Left hindlimb (tissue), 1 donor: Measurements from ENCODE around the gene NKX6-2.
"Not testable (repeated sequence)": the region's sequence is repeated elsewhere in the genome, so short reads cannot be mapped to it uniquely, and the experiment has no call there.

Experiments
- DNase-seq: peaks from one replicate; pipeline ENCODE4 v3.0.0-alpha.2; 2018

Gene NKX6-2

GRCh38 chr10:132777441-132777840 lies 8.5 kb downstream of the NKX6-2 start:
- no peak for DNase-seq

- no peak for DNase-seq
These were observed 9.1 kb downstream of the NKX6-2 start for GRCh38 chr10:132776821-132777220.

DNA sequence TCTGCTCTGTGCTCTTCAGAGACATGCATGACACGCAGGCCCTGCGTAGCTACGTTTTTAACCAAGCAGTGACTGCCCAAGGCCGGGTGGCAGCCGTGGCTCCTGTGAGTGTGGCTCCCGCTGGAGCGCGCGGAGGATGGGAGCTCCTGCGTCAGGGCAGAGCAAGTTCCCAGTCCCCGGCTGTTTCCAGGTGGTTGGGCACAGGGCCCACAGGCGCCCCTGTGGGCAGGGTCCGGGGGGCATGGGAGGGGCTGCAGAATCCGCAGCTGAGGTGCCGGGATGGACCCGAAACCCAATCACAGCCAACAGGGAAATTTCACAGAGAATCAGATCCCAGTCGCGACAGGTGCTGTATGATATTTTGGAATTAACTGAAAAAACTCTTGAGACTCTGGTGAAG lies 9.8 kb downstream of the NKX6-2 start:
- DNase-seq: no peak

DNA sequence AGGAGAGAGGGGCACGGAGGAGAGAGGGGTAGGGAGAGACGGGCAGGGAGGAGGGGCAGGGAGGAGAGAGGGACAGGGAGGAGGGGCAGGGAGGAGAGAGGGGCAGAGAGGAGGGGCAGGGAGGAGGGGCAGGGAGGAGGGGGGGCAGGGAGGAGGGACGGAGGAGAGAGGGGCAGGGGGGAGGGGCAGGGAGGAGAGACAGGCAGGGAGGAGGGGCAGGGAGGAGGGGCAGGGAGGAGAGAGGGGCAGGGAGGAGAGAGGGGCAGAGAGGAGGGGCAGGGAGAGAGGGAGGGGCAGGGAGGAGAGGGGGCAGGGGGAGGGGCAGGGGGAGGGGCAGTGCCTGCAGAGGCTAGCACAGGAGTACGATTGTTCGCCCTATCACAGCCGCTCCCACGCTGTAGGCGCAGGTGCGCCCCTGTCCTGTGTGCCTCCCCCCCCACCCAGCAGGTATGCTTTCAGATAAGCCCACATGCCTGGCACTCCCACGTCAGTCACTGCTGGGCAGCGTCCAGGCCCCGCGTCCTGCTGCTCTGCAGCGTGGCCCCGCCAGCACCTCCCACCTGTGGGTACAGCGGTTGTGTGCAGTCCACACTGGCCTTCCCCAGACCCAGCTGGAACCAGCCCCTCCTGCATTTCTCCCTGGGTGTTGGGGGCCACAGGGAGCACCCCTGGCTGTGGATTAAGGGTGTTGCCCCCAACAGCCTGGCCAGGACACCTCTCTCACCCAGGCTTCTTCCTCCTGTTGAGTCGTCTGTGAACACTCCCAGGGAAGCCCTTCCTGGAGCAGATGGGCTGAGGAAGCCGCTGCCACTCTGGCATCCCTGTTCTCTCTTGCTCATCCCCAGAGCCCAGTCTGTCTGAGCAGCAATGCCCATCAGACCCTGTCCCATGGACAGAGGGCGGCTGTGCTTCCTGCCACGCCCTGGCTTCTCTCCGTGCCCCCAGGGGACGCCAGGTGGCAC lies 10.8 kb downstream of the NKX6-2 start:
- no peak for DNase-seq

DNA sequence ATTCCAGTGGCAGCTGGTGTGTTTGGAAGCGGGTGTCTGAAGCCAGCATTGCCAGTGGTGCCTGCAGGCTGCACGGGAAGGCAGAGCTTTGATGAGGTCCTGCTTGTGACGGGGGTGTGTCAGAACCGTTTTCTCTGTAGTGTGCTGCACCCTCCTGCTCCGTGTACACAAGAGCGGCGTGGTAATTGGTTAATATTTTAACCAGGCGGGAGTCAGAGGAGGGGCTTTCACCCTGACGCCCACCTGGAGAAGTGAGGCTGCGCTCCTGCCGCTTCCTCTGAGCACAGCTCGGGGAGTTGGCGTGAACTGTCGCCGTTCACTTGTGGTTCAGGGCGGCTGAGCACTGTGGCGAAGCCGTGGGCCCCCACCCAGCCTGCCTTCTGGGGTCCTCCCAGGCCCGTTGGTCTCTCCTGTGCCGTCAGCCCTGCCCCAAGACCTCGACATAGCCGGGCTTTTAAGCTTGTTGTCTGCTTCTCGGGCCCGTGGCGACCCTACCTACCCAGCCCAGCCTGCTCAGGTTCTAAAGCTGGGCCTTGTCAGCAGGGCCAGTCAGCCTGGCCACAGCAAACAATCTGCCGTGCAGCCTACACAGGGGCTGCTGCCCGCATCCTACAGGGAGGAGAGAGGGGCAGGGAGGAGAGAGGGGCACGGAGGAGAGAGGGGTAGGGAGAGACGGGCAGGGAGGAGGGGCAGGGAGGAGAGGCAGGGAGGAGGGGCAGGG lies 11.6 kb downstream of the NKX6-2 start:
- DNase-seq: no peak

DNA sequence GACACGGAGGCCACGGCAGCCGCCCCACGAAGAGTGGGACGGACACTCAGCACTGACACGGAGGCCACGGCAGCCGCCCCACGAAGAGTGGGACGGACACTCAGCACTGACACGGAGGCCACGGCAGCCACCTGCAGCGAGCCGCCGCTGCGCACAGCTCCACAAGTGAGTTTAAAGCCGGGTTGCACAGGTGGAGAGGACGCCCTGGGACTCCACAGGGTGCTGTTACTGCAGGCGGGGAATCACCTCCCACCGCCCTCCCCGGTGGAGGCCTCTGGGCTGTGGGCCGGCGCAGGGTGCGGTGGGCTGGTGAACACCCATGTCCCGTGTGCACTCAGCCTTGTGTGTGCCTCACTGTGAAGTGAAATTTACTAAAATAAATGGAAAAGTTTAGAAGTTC lies 13.1 kb downstream of the NKX6-2 start:
- DNase-seq: not testable (repeated sequence)

- DNase-seq: no peak
These were observed 15.6 kb downstream of the NKX6-2 start for GRCh38 chr10:132770061-132771021.

DNA sequence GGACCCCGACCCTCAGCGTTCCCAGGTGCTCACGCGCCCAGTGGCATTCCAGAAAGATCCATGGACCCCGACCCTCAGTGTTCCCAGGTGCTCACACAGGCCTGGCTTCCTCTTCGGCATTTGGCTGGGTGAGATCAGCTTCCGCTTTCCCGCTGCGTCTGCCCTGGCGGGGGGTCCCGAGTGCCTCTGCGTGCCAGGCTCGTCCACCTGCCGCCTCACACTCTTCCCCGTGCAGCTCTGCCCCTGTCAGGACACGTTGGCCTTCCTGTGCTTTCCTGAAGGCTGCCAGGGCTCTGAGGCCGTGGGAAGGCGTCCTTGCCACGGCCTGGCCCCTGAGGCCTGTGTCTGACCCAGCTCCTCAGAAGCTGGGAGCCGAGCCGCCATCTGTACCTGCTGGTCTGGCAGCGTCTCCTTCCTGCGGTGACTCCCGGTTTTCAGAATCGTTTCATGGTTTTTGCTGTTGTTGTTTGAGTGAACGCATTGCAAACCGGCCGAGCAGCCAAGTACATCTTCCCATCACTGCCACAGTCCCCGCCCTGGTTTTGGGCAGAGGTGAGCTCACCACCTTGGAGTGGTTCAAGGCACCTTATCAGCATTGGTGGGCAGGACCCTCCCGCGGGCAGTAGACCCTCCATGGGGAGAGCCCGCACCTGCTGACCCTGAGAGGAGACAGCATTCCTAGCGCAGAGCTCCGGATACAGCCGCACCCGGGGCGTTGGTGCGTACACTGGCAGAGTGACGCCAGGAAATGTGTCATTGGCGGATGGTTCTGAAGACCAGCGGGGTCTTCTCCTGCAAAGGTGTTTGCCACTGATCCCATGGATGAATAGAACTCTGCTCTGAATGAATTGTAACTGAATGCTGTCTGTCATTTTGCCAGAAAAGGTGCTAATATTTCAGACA lies 17.4 kb downstream of the NKX6-2 start:
- DNase-seq: no peak

- no peak for DNase-seq
These were observed 19.7 kb downstream of the NKX6-2 start for GRCh38 chr10:132766291-132766690.

DNA sequence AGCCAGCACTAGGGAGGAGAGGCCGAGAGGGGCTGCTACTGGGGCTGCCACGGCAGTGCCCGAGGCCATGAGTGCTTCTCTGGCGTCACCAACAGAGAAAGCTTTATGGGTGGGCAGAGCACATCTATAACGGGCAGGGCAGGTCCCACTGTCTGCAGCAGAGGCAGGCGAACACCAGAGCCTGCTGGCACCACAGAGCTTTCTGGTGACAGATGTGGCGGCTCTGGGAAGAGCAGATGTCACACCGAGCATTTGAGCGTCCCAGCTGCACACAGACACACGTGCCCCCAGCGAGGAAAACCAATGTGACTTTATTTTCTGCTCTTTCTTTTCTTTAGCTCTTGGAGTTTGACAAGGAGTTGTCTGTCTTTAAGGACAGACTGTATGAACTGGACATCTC lies 20.5 kb downstream of the NKX6-2 start:
- DNase-seq: no peak

GRCh38 chr10:132764108-132764507 lies 21.8 kb downstream of the NKX6-2 start:
- no peak for DNase-seq

DNA sequence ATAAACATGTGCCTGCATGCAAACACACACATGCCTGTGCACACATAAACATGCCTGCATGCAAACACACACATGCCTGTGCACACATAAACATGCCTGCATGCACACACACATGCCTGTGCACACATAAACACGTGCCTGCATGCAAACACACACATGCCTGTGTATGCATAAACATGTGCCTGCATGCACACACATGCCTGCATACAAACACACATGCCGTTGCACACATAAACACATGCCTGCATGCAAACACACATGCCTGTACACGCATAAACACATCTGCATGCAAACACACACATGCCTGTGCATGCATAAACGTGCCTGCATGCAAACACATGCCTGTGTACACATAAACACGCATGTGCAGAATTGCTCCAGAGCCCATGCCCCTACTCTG lies 22.4 kb downstream of the NKX6-2 start:
- no peak for DNase-seq

DNA sequence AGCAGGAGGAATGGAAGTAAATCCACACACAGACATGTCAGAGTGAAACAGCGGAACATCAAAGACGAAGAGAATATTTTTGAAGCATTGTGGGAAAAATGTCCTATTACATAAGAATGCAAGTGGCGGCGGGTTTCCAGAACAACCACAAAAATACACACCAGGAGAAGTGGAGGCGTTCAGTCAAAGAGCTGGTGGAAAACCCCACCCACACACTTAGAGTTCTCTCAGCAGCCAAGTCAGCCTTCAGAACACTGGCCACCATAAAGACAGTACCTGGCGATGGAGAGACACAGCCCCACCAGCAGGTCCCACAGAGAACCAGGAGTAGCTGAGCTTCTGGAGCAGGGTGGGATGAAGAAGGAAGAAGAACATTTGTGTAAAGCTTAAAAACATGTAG lies 23.7 kb downstream of the NKX6-2 start:
- DNase-seq: no peak

- DNase-seq: no peak
These were observed 24.4 kb downstream of the NKX6-2 start for GRCh38 chr10:132761395-132762060.

DNA sequence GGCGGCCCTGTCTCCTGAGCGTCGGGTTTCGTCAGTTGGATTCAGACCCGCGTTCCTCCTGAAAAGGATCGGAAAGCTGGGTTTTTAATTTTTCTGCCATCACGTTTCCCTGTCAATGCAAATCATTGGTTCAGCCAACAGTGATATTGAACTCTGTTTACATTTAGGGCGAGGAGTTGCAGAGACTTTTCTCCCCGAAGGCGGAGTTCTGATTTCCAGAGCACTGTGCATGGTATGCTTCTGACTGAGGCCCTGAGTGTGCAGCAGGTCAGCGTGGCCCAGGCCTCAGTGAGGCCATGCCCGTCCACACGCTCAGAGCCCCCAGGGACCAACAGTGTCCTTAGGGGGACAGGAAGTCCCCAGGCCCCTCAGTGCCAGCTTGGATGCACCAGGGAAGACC lies 27.1 kb downstream of the NKX6-2 start:
- no peak for DNase-seq

DNA sequence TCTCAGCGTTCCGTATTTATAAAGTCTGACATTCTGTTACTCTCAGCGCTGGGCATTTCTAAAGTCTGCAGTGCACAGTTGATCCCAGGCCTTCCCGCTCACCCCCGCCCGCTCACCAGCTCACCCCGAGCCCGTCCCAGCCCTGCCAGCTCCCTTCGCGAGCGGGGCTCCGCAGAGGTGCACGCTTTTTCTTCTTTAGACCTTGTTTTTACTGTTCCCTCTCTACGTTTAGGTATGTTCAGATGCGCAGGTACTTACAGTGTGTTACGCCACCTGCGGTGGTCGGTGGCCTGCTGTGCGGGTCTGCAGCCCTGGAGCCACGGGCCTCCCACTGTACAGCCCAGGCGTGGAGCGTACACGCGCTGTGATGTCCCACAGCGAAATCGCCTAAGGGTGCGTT lies 28.8 kb downstream of the NKX6-2 start:
- no peak for DNase-seq

DNA sequence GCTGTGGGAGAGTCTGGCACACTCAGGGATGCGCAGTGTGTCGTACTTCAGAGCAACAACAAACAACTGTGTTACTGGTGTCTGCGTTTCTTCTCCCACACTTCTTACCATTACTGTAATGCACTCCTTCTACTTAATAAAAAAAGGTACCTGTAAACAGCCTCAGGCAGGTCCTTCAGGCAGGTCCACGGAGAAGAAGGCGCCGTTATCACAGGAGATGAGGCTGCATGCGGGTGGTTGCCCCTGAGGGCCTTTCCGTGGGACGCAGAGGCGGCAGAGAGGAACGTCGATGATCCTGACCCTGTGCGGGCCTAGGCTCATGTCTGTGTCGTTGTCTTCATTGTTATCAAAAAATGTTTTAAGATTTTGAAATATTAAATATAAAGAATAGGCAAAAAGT lies 29.4 kb downstream of the NKX6-2 start:
- DNase-seq: no peak

DNA sequence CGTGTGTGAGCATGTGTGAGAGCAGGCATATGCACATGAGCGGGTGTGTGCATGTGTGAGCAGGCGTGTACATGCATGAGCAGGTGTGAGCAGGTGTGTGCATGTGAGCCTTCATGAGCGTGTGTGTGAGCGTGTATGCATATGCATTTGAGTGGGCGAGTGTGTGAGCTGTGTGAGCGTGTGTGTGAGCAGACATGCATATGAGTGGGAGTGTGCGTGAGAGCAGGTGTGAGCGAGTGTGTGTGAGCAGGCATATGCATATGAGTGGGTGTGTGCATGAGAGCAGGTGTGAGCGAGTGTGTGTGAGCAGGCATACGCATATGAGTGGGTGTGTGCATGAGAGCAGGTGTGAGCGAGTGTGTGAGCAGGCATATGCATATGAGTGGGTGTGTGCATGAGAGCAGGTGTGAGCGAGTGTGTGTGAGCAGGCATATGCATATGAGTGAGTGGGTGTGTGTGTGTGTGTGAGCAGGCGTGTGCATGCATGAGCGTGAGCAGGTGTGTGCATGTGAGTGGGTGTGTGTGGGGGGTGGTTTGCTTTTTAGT lies 30.7 kb downstream of the NKX6-2 start:
- no peak for DNase-seq

GRCh38 chr10:132754071-132754470 lies 31.9 kb downstream of the NKX6-2 start:
- no peak for DNase-seq

DNA sequence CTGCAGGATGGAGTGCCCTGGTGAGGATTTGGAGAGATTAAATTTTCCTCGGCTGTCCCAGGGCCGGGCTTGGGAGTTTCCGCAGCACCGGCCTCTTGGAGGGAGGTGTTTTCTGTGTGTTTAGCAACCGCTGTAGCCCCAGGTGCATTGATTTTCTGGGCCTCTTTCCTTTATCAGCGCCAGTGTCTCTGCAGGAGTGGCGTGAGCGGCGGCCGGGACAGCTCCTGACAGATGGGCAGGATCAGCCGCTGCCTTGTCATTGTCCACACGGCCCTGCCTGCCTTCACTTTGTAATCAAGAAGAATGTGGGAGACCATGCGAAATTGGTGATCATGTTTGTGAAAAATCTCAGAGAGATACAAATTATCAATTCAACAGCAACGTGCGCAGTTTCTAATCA lies 32.4 kb downstream of the NKX6-2 start:
- DNase-seq: no peak

- no peak for DNase-seq
These were observed 33.0 kb downstream of the NKX6-2 start for GRCh38 chr10:132752961-132753360.
